ENCODE measurements around the gene TEX38.
"Not testable (repeated sequence)": the region's sequence is repeated elsewhere in the genome, so short reads cannot be mapped to it uniquely, and the experiment has no call there.

TEX38 gene

DNA sequence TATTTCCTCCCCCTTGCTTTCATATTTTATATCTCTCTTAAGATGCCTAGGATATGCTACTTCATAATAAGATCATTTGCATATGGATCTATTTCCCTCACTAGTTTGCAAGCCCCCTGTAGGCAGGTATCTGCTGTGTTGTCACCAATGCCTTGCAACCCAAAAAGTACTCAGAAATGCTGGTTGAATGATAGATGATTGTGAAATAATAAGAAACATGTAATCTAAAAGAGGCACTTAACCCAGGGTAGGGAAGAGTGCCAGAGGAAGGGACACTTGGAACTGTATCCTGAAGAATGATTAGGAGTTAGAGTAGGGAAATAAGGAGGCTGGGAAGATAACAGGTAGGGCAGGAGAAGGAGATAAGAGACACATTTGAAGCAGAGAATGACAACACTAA is 15.8 kb upstream of the TEX38 start:
- DNase-seq (ENCODE audit: low read depth, low spot score) = no peak

- no peak for DNase-seq (ENCODE audit: low read depth, low spot score)
Observed at GRCh38 chr1:46656643-46657042, 15.0 kb upstream of the TEX38 start.

GRCh38 chr1:46657775-46658174 is 13.9 kb upstream of the TEX38 start:
- no peak for DNase-seq (ENCODE audit: low read depth, low spot score)

- DNase-seq (ENCODE audit: low read depth, low spot score) = no peak
Observed at GRCh38 chr1:46659307-46659870, 12.3 kb upstream of the TEX38 start.

- DNase-seq (ENCODE audit: low read depth, low spot score) = not testable (repeated sequence)
Observed at GRCh38 chr1:46660116-46660515, 11.5 kb upstream of the TEX38 start.

DNA sequence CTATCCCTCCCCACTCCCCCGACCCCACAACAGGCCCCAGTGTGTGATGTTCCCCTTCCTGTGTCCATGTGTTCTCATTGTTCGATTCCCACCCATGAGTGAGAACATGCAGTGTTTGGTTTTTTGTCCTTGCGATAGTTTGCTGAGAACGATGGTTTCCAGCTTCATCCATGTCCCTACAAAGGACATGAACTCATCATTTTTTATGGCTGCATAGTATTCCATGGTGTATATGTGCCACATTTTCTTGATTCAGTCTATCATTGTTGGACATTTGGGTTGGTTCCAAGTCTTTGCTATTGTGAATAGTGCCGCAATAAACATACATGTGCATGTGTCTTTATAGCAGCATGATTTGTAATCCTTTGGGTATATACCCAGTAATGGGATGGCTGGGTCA is 8.7 kb upstream of the TEX38 start:
- not testable (repeated sequence) for DNase-seq (ENCODE audit: low read depth, low spot score)

DNA sequence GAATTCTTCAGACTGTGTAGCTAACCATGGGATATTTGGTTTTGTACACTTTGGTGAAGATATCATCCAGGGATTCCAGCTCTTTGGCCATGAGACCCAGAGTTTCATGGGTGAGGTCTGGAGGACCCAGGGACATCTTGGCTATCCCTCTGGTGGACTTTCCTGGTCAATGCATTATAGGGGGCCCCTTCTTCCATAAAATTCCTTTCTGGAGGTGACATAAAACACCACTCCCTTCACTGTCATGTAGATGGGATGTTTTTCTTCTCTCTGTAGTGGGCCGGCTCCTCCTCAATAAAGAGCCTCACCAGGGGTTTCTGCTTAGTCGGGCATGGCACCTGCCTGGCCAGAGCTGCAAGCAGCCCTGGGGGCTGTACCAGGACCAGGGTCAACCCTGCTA is 5.7 kb upstream of the TEX38 start:
- DNase-seq (ENCODE audit: low read depth, low spot score) = no peak

DNA sequence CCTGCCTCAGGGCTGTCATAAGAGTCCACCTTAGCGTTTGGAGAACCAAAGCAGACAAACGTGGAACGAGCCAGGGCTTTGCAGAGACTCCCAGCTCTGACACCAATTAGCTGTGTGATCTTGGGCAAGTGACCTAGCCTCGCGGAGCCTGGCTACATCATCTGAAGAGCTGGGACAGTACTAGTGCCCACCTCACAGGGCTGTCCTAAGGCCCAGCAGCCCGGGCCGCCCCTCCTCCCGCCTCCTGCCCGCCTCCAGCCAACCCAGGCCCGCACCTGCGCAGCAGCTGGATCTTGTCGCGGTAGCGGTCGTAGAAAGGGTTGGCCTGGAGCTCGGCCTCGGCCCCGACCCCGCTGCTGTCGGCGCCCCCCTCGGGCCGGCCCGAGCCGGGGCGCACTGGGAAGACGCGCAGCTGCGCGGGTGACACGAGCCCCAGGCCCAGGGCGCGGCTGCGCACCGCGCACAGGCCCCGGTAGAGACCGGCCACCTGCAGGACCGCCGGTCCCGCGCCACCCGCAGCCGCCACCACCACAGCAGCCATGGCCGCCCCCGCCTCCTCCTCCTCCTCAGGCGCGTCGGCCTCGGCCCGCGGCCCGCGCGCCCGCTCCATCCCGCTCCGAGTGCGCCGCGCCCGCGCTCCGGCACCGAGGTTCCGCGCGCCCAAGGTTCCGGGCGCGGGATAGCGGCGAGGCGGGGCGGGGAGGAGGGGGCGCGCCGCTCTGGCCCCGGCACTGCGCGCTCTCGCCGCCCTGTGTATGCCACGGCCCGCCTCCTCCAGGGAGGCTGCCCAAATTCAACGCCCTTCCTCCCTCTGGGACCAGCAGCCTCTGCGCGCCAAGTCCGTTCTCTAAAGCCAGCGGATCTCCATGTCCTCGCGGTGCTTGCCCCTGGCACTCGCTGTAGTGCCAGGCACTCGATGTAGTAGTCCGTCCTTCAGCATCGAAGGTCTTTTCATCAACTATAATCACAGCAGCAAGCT is 3.6 kb upstream of the TEX38 start, which contains the start of gene ATPAF1:
ATPAF1 (minus strand) TSS at position 583 of the 979 bp plus-strand sequence; CDS start at position 541, 42 bp downstream.
- peak; percentile 19 for DNase-seq (ENCODE audit: low read depth, low spot score)

DNA sequence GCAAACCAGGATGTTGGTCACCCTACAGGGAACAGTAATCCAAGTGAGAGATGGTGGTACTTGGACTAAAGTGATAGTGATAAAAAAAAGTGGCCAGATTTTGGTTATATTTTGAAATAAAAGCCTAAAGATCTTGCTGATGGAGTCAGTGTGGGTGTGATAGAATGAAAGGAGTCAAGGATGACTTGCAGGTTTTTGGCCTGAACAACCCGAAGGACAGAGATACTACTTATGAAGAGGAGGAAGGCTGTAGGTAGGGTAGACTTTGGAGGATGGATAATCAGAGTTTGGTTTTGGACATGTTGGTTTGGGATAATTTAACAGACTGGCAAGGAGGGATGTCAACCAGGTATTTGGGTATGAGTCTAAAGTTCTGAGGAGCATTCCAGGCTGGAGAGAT is 1.5 kb upstream of the TEX38 start:
- DNase-seq (ENCODE audit: low read depth, low spot score) = no peak

DNA sequence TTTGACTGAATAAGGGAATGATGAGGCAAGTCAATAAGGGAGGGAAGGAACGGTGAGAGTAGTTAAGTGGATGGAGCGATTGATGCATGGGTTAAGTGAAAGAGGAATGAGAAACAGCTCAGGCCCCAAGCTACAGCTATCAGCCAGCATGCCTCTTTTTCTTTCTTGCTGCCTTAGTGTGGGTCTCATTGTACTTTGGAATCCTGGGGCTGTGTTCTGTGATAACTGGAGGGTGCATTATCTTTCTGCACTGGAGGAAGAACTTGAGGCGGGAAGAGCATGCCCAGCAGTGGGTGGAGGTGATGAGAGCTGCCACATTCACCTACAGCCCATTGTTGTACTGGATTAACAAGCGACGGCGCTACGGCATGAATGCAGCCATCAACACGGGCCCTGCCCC is 1.0 kb downstream of the TEX38 start:
- no peak for DNase-seq (ENCODE audit: low read depth, low spot score)

GRCh38 chr1:46673749-46674182 is 2.1 kb downstream of the TEX38 start:
- DNase-seq (ENCODE audit: low read depth, low spot score) = no peak

DNA sequence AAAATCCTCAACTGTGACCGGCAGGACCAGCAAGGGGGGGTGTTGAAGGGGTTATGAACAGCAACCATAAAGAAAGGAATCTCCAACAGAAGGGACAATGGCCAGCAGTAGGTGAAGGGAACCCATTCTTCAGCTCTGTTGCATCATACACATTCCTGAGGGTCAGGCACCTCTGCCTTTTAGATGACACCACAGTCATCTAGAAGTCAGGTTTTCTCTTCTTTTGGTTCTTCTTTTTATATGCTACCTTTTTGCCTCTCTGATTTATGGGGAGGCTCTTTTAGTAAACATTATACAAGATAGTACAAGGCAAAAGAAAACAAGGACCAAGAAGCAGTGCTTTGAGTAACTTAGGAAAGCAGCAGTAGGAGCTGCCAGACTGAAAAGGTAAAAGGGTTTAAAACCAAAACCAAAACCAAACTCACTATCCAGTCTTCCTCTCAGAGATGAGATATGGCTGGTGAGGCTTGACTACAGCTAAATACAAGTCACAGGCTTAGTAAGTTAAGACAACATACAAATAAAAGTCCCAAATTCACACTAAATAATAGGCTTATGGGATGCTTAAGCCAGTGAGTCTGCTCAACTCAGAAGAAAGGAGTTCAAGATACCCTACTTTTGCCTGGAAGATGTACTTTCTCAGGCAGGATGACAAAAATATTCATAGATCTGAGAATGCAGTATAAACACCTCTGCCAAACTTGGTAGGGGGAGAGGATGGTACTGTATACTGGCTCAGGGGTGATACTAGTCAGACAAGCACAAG is 4.1 kb downstream of the TEX38 start:
- no peak for DNase-seq (ENCODE audit: low read depth, low spot score)

- no peak for DNase-seq (ENCODE audit: low read depth, low spot score)
Observed at GRCh38 chr1:46676531-46676930, 4.9 kb downstream of the TEX38 start.

DNA sequence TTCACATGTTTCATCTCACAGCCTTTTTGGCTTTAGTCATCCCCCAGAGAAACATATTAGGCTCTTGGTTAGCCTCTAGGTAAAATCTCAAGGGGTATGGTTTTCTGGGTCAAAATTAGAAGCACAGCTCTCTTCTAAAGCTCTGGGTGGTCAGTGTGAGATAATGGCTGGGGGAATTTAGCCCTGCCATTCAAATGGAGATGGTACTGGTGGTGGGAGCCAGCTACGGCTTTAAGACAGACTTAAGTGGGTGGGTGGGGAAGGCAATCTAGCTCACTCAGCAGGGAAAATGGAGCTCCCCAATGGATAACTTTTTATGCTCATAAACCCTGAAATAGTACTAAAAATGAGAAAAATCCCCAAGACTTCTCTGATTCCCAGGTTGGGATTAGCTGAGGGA is 5.7 kb downstream of the TEX38 start:
- DNase-seq (ENCODE audit: low read depth, low spot score) = no peak

GRCh38 chr1:46679789-46680573 is 8.3 kb downstream of the TEX38 start:
- DNase-seq (ENCODE audit: low read depth, low spot score) = no peak

- no peak for DNase-seq (ENCODE audit: low read depth, low spot score)
Observed at GRCh38 chr1:46681333-46682034, 9.8 kb downstream of the TEX38 start.

GRCh38 chr1:46682064-46682463 is 10.4 kb downstream of the TEX38 start:
- no peak for DNase-seq (ENCODE audit: low read depth, low spot score)

GRCh38 chr1:46684670-46685069 is 13.0 kb downstream of the TEX38 start:
- DNase-seq (ENCODE audit: low read depth, low spot score) = no peak

DNA sequence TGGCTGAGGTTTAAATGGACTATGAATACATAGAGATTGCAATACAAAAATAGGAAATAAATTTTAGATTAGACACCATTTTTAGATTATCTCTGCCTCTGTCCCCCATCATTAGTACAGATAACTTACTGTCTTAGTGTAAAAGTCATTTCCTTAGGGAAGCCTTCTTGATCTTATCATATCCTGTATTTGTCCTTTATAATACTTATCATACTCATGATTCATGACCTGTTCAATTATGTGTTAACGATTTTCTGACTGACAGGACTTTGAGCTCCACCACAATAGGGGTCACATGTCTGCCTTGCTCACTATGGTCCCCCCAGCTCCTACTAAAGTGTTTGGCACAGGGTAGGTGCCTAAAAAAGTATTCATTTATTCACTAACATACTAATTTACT is 14.6 kb downstream of the TEX38 start:
- no peak for DNase-seq (ENCODE audit: low read depth, low spot score)

- no peak for DNase-seq (ENCODE audit: low read depth, low spot score)
Observed at GRCh38 chr1:46687093-46687659, 15.5 kb downstream of the TEX38 start.
